GM21515 (cell line): ENCODE measurements around the gene WSB1.

Experiments used
- ATAC-seq: cut with Tn5 transposase; IDR thresholded peaks from one replicate; pipeline ENCODE4 v1.9.1; 2021; ENCODE audit not compliant: unreplicated experiment

The WSB1 gene

GRCh38 chr17:27354491-27355081 is 60.7 kb downstream of the WSB1 start:
- ATAC-seq: no peak

- ATAC-seq: no peak
Measured at GRCh38 chr17:27355419-27355818, 61.5 kb downstream of the WSB1 start.

GRCh38 chr17:27356091-27356705 is 62.3 kb downstream of the WSB1 start:
- no peak for ATAC-seq

- no peak for ATAC-seq
Measured at GRCh38 chr17:27357236-27357635, 63.3 kb downstream of the WSB1 start.

- no peak for ATAC-seq
Measured at GRCh38 chr17:27360507-27360906, 66.6 kb downstream of the WSB1 start.

- ATAC-seq: no peak
Measured at GRCh38 chr17:27361695-27362094, 67.8 kb downstream of the WSB1 start.

- no peak for ATAC-seq
Measured at GRCh38 chr17:27362503-27362902, 68.6 kb downstream of the WSB1 start.

GRCh38 chr17:27362909-27363308 is 69.0 kb downstream of the WSB1 start:
- ATAC-seq: no peak

- no peak for ATAC-seq
Measured at GRCh38 chr17:27363326-27363725, 69.4 kb downstream of the WSB1 start.
